ENCODE data around the gene TMPRSS3. TPM values are rescaled to one million over a fixed set of nuclear protein-coding genes. Genes with fewer than 3 reads are reported as not detected.

The TMPRSS3 gene
- total RNA-seq, 6 experiments from 2014 or later, result 0.22 to 0.97 (median 0.71) TPM

- intact Hi-C loops (cut with DNase I), result no loop called here
- DNase-seq (peak in 1 of 3 donors; percentile 7), ATAC-seq (no peak)
- Histone ChIP-seq H3K4me3 (no peak overlapping the region), H3K4me1 (no peaks in the 10 kb centered on the region), H3K27me3 (peaks cover 0 to 5% of the 10 kb centered on the region in 2 donors), H3K36me3 (no peaks in the 10 kb centered on the region), H3K27ac (no peak overlapping the region), H3K9me3 (no peaks in the 10 kb centered on the region)
- TF ChIP-seq CTCF (IDR thresholded peaks at IDR 0.05) (no peak), POLR2A (IDR thresholded peaks at IDR 0.05) (no peak)
- 39% methylated on average over 9 of the region's 10 CpGs for WGBS (ENCODE audit: insufficient coverage, low coverage, low lambda C conversion rate, missing lambda C conversion rate)
Measured at GRCh38 chr21:42336054-42336453, 59.8 kb downstream of the TMPRSS3 start.

DNA sequence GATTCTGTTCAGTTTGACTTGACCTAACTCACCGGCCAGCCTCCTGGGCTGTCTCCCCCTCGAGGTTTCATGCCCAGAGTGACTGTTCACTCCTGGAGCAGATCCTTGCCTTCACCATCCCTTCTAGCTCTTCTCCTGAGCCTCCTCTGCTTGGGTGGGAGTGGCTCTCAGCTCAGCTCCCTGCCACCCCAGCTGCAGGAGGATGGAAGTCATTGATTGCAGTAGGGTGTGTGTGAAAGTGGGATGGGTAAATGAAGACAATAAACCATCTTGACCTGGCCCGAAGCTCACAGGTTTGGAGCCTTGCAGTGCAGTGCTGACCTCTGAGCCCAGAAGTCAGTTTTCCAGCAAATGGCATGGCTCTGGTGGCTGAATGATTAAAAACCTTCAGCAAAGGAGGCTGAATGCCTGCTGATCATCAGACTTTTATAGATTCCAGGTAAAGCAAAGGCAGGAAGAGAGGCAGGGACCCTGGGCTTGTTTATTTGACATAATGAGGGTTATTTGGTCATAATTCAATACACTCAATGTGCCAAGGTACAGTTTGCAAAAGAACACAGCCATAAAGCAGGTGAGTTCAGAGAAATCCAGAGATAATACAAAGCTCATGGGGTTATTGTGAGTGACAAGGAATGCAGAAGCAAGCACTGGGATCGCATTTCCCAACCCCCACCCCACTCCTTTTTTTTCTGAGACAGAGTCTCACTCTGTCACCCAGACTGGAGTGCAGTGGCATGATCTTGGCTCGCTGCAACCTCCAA lies 63.1 kb downstream of the TMPRSS3 start:
- ATAC-seq (no peak), DNase-seq (peak in 1 of 3 donors; percentile 5)
- Histone ChIP-seq H3K9me3 (no peaks in the 10 kb centered on the region), H3K27ac (no peak overlapping the region), H3K27me3 (peaks cover 0 to 5% of the 10 kb centered on the region in 2 donors), H3K4me1 (no peaks in the 10 kb centered on the region), H3K4me3 (no peak overlapping the region), H3K36me3 (no peaks in the 10 kb centered on the region)
- intact Hi-C loops (cut with DNase I), result no loop called here
- TF ChIP-seq CTCF (IDR thresholded peaks at IDR 0.05) (no peak), POLR2A (IDR thresholded peaks at IDR 0.05) (no peak)
- WGBS (ENCODE audit: insufficient coverage, low coverage, low lambda C conversion rate, missing lambda C conversion rate), result 56% methylated on average over 4 of the region's 5 CpGs

DNA sequence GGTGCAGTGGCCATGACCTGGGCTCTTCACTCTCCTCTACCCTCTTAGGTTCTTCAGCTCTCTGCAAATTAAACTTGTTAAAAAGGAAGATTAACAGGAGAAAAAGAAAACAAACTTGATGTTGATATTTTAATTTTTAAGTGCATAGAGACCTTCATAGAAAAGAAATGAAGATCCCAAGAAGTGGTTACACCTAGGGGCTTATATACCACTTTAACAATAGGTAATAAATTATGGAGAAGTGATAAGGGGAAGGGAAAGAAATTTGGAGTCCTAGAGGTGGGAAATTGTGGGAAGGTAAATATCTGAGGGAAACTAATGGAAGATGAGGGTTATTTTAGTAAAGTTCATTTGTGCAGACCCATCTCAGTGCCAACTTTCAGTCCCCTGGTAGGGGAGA lies 64.2 kb downstream of the TMPRSS3 start:
- intact Hi-C loops (cut with DNase I), result no loop called here
- ATAC-seq, result no peak
- Histone ChIP-seq H3K4me1 (no peaks in the 10 kb centered on the region), H3K27me3 (peaks cover 0 to 5% of the 10 kb centered on the region in 2 donors), H3K27ac (no peak overlapping the region), H3K9me3 (no peaks in the 10 kb centered on the region), H3K4me3 (no peak overlapping the region), H3K36me3 (no peaks in the 10 kb centered on the region)
- DNase-seq, result no peak
- no peak for TF ChIP-seq CTCF (IDR thresholded peaks at IDR 0.05)
- TF ChIP-seq POLR2A (IDR thresholded peaks at IDR 0.05), result no peak

- no peak overlapping the region for H3K27ac ChIP-seq
- H3K27me3 ChIP-seq, result no peaks in the 10 kb centered on the region
- H3K4me1 ChIP-seq, result no peaks in the 10 kb centered on the region
- WGBS (ENCODE audit: insufficient coverage, low coverage, low lambda C conversion rate, missing lambda C conversion rate), result 45% methylated on average over 3 of the region's 4 CpGs
- ATAC-seq (no peak), DNase-seq (peak in 1 of 3 donors; percentile 7)
- H3K4me3 ChIP-seq, result no peak overlapping the region
- H3K9me3 ChIP-seq, result no peaks in the 10 kb centered on the region
- TF ChIP-seq POLR2A (IDR thresholded peaks at IDR 0.05) (no peak), CTCF (IDR thresholded peaks at IDR 0.05) (no peak)
- H3K36me3 ChIP-seq, result no peaks in the 10 kb centered on the region
- intact Hi-C loops (cut with DNase I), result no loop called here
Measured at GRCh38 chr21:42330380-42331371, 65.2 kb downstream of the TMPRSS3 start.
